ENCODE measurements around the gene NKX2-3.

NKX2-3 gene

GRCh38 chr10:99531696-99532593 is 797 bp upstream of the NKX2-3 start:
- no peak overlapping the region for H3K4me3 ChIP-seq (ENCODE audit: low read depth, low read length)
- no peak for TF ChIP-seq CTCF (IDR thresholded peaks at IDR 0.05; ENCODE audit: low read depth, low read length)

GRCh38 chr10:99533496-99534449 is 1.0 kb downstream of the NKX2-3 start:
- TF ChIP-seq CTCF (IDR thresholded peaks at IDR 0.05; ENCODE audit: low read depth, low read length): no peak
- H3K4me3 ChIP-seq (ENCODE audit: low read depth, low read length): no peak overlapping the region

- TF ChIP-seq CTCF (IDR thresholded peaks at IDR 0.05; ENCODE audit: low read depth, low read length): no peak
- no peak overlapping the region for H3K4me3 ChIP-seq (ENCODE audit: low read depth, low read length)
These were observed 1.8 kb downstream of the NKX2-3 start for GRCh38 chr10:99534450-99534938.

- no peak overlapping the region for H3K4me3 ChIP-seq (ENCODE audit: low read depth, low read length)
- no peak for TF ChIP-seq CTCF (IDR thresholded peaks at IDR 0.05; ENCODE audit: low read depth, low read length)
These were observed 2.4 kb downstream of the NKX2-3 start for GRCh38 chr10:99534939-99535763.

- no peak for TF ChIP-seq CTCF (IDR thresholded peaks at IDR 0.05; ENCODE audit: low read depth, low read length)
- no peak overlapping the region for H3K4me3 ChIP-seq (ENCODE audit: low read depth, low read length)
These were observed 3.1 kb downstream of the NKX2-3 start for GRCh38 chr10:99535764-99536337.

- H3K4me3 ChIP-seq (ENCODE audit: low read depth, low read length): no peak overlapping the region
- TF ChIP-seq CTCF (IDR thresholded peaks at IDR 0.05; ENCODE audit: low read depth, low read length): no peak
These were observed 3.8 kb downstream of the NKX2-3 start for GRCh38 chr10:99536338-99537085.

Measured in WI38 (cell line).